HG02981 (cell line): ENCODE measurements around the gene TENT5D.
"Not testable (repeated sequence)": the region's sequence is repeated elsewhere in the genome, so short reads cannot be mapped to it uniquely, and the experiment has no call there.

Experiments
- ATAC-seq: cut with Tn5 transposase; IDR thresholded peaks from one replicate; pipeline ENCODE4 v1.9.1; 2021; ENCODE audit warnings: mild to moderate bottlenecking, moderate library complexity; ENCODE audit not compliant: unreplicated experiment

Gene TENT5D

GRCh38 chrX:80420147-80420546 lies at the start of gene TENT5D:
TSS of gene TENT5D (plus strand) at chrX:80420447. CDS start at chrX:80442540, 22,093 bp downstream.
- ATAC-seq: no peak

DNA sequence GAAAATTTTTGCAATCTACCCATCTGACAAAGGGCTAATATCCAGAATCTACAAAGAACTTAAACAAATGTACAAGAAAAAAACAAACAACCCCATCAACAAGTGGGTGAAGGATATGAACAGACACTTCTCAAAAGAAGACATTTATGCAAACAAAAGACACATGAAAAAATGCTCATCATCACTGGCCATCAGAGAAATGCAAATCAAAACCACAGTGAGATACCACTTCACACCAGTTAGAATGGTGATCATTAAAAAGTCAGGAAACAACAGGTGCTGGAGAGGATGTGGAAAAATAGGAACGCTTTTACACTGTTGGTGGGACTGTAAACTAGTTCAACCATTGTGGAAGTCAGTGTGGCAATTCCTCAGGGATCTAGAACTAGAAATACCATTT lies 34.6 kb upstream of the TENT5D start:
- not testable (repeated sequence) for ATAC-seq

DNA sequence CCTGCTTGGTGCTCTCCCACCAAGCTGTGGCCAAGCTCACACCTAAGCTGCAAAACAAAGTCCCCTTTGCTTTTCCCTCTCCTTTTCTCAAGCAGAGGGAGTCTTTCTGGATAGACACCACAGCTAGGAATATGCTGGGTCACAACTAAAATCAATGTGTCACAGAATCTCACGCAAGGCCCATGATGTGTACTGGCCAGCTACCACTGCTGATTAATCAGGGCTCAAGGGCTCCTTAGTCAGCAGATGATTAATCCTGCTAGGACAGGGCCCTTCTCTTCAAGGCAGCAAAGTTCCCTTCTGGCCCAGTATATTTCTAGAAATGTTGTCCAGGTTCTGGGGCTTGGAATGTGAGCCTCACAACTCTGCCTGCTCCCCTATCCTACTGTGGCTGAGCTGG lies 32.0 kb upstream of the TENT5D start:
- no peak for ATAC-seq

GRCh38 chrX:80412042-80412441 lies 8.2 kb upstream of the TENT5D start:
- ATAC-seq: no peak

DNA sequence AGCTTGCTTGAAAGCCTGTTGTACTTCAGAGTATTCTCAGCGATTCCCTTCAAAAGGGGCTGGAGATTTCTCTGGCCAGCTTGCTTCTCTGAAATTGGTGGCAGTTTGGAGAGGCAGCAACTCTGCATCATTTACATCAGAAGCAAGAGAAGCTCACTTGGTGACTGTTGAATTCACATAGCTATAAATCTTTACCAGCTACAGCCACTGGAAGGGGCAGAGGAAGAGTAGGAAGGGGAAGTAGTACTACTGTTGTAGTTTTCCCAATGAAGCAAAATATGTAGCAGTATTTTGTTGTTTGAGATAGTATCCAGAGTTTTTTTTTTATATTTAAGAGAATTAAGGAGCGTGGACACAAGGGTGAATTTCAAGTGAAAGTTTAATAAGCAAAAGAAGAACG lies 2.8 kb downstream of the TENT5D start:
- ATAC-seq: no peak

- ATAC-seq: no peak
Measured at GRCh38 chrX:80423744-80424143, 3.5 kb downstream of the TENT5D start.

DNA sequence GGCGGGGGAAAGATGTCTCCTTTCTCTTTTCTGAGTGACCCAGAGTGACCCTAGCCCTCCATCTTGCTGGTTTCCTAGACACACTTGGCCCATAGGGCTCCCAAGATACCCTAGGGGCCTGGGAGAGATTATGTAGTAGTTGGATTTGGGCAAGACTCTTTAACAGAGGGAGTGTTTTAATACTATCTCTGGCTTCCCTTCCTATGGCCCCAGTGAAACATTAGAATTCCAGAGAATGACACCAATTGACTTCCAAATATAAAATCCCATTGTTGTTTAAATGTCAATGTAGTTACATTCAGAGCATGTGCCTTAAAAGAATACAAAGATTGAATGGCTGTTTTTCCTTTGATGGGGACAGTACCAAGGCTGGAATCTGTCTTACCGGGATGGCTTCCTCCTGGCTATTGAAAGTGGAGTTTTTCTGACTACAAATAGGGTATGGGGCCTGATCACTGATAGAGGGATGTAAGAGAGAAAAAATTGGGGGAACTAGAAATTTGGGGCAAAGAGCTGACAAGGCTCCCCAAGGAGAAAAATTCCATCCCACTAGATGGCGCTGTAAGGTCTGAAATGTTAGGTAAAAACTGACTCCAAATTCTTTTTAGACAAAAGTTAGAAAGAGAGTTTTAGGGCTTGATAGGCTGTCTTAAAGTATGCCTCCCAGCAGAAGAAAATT lies 10.7 kb downstream of the TENT5D start:
- ATAC-seq: no peak

GRCh38 chrX:80431505-80431832 lies 11.2 kb downstream of the TENT5D start:
- ATAC-seq: no peak

GRCh38 chrX:80432441-80432840 lies 12.2 kb downstream of the TENT5D start:
- ATAC-seq: no peak

DNA sequence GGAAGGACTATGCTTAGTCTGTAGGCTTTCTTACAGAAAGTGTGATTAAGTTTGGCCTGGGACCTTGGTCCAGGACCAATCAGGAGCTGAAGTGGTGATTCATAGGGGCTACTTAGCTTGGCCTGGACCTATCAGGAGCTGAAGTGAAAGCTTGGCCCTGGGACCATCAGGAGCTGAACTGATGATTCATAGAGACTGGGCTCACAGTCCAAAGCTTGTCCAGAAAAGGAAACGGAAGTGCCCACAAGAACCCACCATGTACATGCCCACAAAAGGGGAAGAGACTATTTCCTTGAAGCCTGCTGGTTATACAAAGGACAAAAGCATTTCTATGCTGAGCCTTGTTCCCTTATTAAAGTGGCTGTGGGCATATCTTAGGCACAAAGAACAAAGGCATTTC lies 12.6 kb downstream of the TENT5D start:
- no peak for ATAC-seq

DNA sequence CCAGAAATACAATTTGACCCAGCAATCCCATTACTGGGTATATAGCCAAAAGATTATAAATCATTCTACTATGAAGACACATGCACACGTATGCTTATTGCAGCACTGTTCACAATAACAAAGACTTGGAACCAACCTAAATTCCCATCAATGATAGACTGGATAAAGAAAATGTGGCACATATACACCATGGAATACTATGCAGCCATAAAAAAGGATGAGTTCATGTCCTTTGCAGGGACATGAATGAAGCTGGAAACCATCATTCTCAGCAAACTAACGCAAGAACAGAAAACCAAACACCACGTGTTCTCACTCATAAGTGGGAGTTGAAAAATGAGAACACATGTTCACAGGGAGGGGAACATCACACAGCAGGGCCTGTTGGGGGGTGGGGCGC lies 47.9 kb downstream of the TENT5D start:
- not testable (repeated sequence) for ATAC-seq

DNA sequence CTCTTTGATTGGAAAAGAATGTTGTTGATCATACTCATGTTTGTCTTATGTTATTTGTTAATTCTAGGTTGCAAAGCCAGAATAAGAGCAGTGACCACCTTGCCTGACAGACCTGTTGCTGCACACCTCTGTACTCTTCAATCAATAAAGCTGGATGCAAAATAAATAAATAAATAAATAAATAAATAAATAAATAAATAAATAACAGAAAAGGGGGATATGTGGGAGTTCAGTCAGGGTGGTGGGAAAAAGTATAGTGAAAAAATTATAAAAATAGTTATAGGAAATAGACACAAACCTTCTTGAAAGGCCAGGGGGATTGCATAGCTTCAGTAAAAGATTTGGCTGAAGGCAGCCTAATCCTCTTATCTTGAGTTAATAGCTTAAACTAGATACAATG lies 51.3 kb downstream of the TENT5D start:
- ATAC-seq: no peak

- ATAC-seq: no peak
Measured at GRCh38 chrX:80485543-80485942, 65.3 kb downstream of the TENT5D start.

GRCh38 chrX:80486299-80486698 lies 66.1 kb downstream of the TENT5D start:
- ATAC-seq: no peak

DNA sequence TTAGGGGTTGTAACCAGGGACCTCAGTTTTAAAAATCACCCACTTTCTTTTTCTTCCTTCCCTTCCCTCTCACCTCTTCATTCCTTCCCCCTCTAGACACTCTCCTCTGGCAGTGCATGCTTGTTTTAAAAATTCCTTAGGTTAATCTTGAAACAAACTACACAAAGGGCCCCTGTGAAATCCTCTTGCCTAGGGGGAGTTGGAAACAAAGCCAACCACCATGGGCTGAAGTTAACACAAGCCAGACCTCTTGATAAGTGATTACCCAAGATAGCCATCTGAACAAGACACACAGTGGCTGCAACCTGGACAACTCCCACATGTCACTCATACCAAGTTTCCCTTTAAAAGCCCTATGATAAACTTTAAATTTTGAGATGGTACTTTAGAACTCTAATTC lies 68.9 kb downstream of the TENT5D start:
- no peak for ATAC-seq
